PC-3 (cell line): ENCODE data around the gene TMF1. TPM values are rescaled to one million over a fixed set of nuclear protein-coding genes. Genes with fewer than 3 reads are reported as not detected.
A peak's percentile ranks its signal among the peaks of the same experiment; 100 is the strongest.

Experiments
- ATAC-seq: fragments of 200-7000 bp; cut with Tn5 transposase; 2 replicates; pipeline ENCODE4 v1.9.1; 2020; ENCODE audit warnings: mild to moderate bottlenecking, moderate library complexity
- Bru-seq: library from RNA; stranded (reverse); fragments of 400-500 nt; gene quantifications from one replicate; lab custom pipeline; 2021; lab: Mats Ljungman, UMichigan
- BruChase-seq, 2 experiments: library from RNA; stranded (reverse); fragments of 400-500 nt; gene quantifications; one replicate each; lab custom pipeline; 2021; lab: Mats Ljungman, UMichigan
- BruUV-seq: library from RNA; stranded (reverse); fragments of 400-500 nt; replicated peaks from 2 replicates; lab custom pipeline; 2021; lab: Mats Ljungman, UMichigan
- CTCF ChIA-PET: fragments of 300-600 bp; sonication (Branson Sonifier 250); formaldehyde crosslinking; loops from one replicate; lab custom pipeline; 2022; ENCODE audit warnings: antibody characterized with exemption; lab: Charles Lee
- POLR2A ChIA-PET: fragments of 300-600 bp; sonication (Branson Sonifier 250); formaldehyde crosslinking; loops from one replicate; lab custom pipeline; 2022; ENCODE audit warnings: antibody characterized with exemption; ENCODE audit not compliant: unreplicated experiment; lab: Charles Lee
- DNase-seq: peaks from one replicate; pipeline ENCODE4 v3.0.0-alpha.2; 2015
- H2AFZ ChIP-seq: fragments of 300-600 bp; sonication (generic); 2 replicates; pipeline ENCODE4 v1.6.0; 2016; ENCODE audit warnings: antibody characterized with exemption, low read length
- H3F3A ChIP-seq: fragments of 300-600 bp; sonication (generic); one replicate; pipeline ENCODE4 v1.6.0; 2017; ENCODE audit warnings: antibody characterized with exemption, low read length, control low read depth, mild to moderate bottlenecking; ENCODE audit not compliant: unreplicated experiment
- H3K27ac ChIP-seq: fragments of 300-600 bp; sonication (generic); 2 replicates; pipeline ENCODE4 v1.5.1; 2016; ENCODE audit warnings: mild to moderate bottlenecking, low read length
- H3K27me3 ChIP-seq: fragments of 300-600 bp; sonication (generic); 2 replicates; pipeline ENCODE4 v1.6.1; 2016; ENCODE audit warnings: low read length, mixed read lengths
- H3K36me3 ChIP-seq: fragments of 300-600 bp; sonication (generic); 2 replicates; pipeline ENCODE4 v1.6.1; 2016; ENCODE audit warnings: low read depth, mixed run types, low read length, mixed read lengths
- H3K4me1 ChIP-seq: fragments of 300-600 bp; sonication (generic); 2 replicates; pipeline ENCODE4 v1.5.1; 2016; ENCODE audit warnings: low read length; ENCODE audit not compliant: insufficient read depth
- H3K4me2 ChIP-seq: fragments of 300-600 bp; sonication (generic); 2 replicates; pipeline ENCODE4 v1.6.0; 2016; ENCODE audit warnings: low read length
- H3K4me3 ChIP-seq: fragments of 300-600 bp; sonication (generic); 2 replicates; pipeline ENCODE4 v1.5.1; 2016; ENCODE audit warnings: mild to moderate bottlenecking, low read length, mixed read lengths
- H3K79me2 ChIP-seq: fragments of 300-600 bp; sonication (generic); 2 replicates; pipeline ENCODE4 v1.6.1; 2017; ENCODE audit warnings: low read length, mixed read lengths
- H3K9ac ChIP-seq: fragments of 300-600 bp; sonication (generic); 2 replicates; pipeline ENCODE4 v1.6.0; 2016; ENCODE audit warnings: mild to moderate bottlenecking, low read length
- H3K9me2 ChIP-seq: fragments of 300-600 bp; sonication (generic); replicated peaks from 2 replicates; pipeline ENCODE4 v1.6.1; 2016; ENCODE audit warnings: mixed run types, low read length, mixed read lengths
- H3K9me3 ChIP-seq: fragments of 300-600 bp; sonication (generic); 2 replicates; pipeline ENCODE4 v1.6.1; 2016; ENCODE audit warnings: low read length, mixed read lengths
- H4K20me1 ChIP-seq: fragments of 300-600 bp; sonication (generic); 2 replicates; pipeline ENCODE4 v1.6.1; 2016; ENCODE audit warnings: low read length, mixed read lengths
- CTCF ChIP-seq: fragments of 300-600 bp; sonication (generic); conservative IDR thresholded peaks from 2 replicates; pipeline ENCODE4 v1.5.1; 2017; ENCODE audit warnings: antibody characterized with exemption, low read depth, mild to moderate bottlenecking, low read length
- EZH2 ChIP-seq: fragments of 300-600 bp; sonication (generic); IDR thresholded peaks from one replicate; pipeline ENCODE4 v1.6.1; 2017; ENCODE audit warnings: antibody characterized with exemption, mild to moderate bottlenecking, low read length; ENCODE audit not compliant: unreplicated experiment
- EZH2phosphoT487 ChIP-seq: fragments of 300-600 bp; sonication (generic); IDR thresholded peaks from 2 replicates; pipeline ENCODE4 v1.6.1; 2018; ENCODE audit warnings: mild to moderate bottlenecking, antibody characterized with exemption, low read length, borderline replicate concordance
- intact Hi-C: fragments of 100-400 bp; cut with micrococcal nuclease; formaldehyde crosslinking; loops from 2 replicates; pipeline ENCODE4 v1.9.0; 2023
- long read RNA-seq: library from polyadenylated mRNA; unstranded; transcript quantifications from one replicate; pipeline ENCODE4 v2.0.0, GENCODE V29; 2021; ENCODE audit not compliant: unreplicated experiment
- total RNA-seq: library from RNA; depleted of rRNA; stranded (reverse); fragments of >200 nt; gene quantifications from 2 replicates; pipeline ENCODE4 v1.2.3, GENCODE V29; 2014; rRNA removed

The TMF1 gene, protein sequence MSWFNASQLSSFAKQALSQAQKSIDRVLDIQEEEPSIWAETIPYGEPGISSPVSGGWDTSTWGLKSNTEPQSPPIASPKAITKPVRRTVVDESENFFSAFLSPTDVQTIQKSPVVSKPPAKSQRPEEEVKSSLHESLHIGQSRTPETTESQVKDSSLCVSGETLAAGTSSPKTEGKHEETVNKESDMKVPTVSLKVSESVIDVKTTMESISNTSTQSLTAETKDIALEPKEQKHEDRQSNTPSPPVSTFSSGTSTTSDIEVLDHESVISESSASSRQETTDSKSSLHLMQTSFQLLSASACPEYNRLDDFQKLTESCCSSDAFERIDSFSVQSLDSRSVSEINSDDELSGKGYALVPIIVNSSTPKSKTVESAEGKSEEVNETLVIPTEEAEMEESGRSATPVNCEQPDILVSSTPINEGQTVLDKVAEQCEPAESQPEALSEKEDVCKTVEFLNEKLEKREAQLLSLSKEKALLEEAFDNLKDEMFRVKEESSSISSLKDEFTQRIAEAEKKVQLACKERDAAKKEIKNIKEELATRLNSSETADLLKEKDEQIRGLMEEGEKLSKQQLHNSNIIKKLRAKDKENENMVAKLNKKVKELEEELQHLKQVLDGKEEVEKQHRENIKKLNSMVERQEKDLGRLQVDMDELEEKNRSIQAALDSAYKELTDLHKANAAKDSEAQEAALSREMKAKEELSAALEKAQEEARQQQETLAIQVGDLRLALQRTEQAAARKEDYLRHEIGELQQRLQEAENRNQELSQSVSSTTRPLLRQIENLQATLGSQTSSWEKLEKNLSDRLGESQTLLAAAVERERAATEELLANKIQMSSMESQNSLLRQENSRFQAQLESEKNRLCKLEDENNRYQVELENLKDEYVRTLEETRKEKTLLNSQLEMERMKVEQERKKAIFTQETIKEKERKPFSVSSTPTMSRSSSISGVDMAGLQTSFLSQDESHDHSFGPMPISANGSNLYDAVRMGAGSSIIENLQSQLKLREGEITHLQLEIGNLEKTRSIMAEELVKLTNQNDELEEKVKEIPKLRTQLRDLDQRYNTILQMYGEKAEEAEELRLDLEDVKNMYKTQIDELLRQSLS
- total RNA-seq (6.4 and 7.2 TPM in 2 replicates), Bru-seq, nascent RNA (percentile 86 among the genes with signal in this experiment), BruChase-seq, experiment 1, labeled RNA remaining after a 6-hour chase (percentile 91 among the genes with signal in this experiment), BruChase-seq, experiment 2, labeled RNA remaining after a 2-hour chase (percentile 92 among the genes with signal in this experiment)
- long read RNA-seq, full-length matches to known transcripts = 39 of 79 reads
- long read RNA-seq, partial matches to known transcripts = 27 of 79 reads
- long read RNA-seq, other reads (novel, unspliced or antisense) = 13 of 79 reads

GRCh38 chr3:69051756-69052471 lies at the start of gene TMF1:
Gene TMF1, minus strand, starts transcription at chr3:69052333. Its CDS starts 247 bp downstream, at chr3:69052086.
- peak within 1 kb of the TSS; percentile 91 for H3K4me2 ChIP-seq
- TSS peak; percentile 53 for BruUV-seq

DNA sequence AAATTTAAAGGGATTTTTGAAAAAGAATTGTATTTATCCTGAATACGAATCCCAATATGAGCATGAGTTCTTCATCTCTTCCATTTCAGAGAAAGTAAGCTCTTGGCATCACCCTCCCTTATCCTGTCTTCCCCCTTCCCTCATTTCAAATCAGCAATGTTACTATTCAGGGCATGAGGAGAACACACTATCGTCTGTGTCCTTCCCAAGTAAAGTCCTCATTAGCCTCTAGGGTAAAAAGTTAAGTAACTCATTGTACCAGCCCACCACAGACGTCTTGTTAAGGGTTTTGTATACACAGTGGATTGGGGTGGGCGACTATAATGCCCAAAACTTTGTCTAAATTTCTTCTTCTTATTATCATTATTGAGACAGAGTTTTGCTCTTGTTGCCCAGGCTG lies 47.4 kb upstream of the TMF1 start:
- Histone ChIP-seq H3K4me1 (no peaks in the 10 kb centered on the region), H3K79me2 (no peaks in the 10 kb centered on the region), H3K9me2 (no peaks in the 10 kb centered on the region), H3K9me3 (no peaks in the 10 kb centered on the region), H2AFZ (no peak overlapping the region), H3F3A (no peaks in the 10 kb centered on the region), H3K36me3 (no peaks in the 10 kb centered on the region; the same call in 1 of the 2 replicates), H3K27me3 (no peaks in the 10 kb centered on the region), H3K27ac (no peak overlapping the region), H3K9ac (no peak overlapping the region), H4K20me1 (no peaks in the 10 kb centered on the region), H3K4me3 (no peak overlapping the region), H3K4me2 (no peak overlapping the region)
- intact Hi-C loops = no loop called here
- DNase-seq (no peak), ATAC-seq (no peak)
- TF ChIP-seq CTCF (no peak), EZH2phosphoT487 (no peak), EZH2 (no peak)
- ChIA-PET POLR2A (no interaction called here), CTCF (no interaction called here)
- BruUV-seq = no TSS peak

More at GRCh38 chr3:69051756-69052471, at the start of gene TMF1:
- no peaks in the 10 kb centered on the region for H3F3A ChIP-seq
- H4K20me1 ChIP-seq = no peaks in the 10 kb centered on the region
- TF ChIP-seq EZH2phosphoT487 (no peak), EZH2 (no peak), CTCF (no peak)
- peak within 1 kb of the TSS; percentile 89 for H3K4me3 ChIP-seq
- H3K9ac ChIP-seq = peak within 1 kb of the TSS; percentile 92
- no peaks in the 10 kb centered on the region for H3K27me3 ChIP-seq
- DNase-seq (peak; percentile 93), ATAC-seq (peak; percentile 86)
- H3K9me3 ChIP-seq = no peaks in the 10 kb centered on the region
- intact Hi-C loops = loop anchor here (5.0 kb wide), 1 partner anchor 35 kb away; no protein-coding TSS in a partner anchor
- no peaks in the 10 kb centered on the region for H3K9me2 ChIP-seq
- peak within 1 kb of the TSS; percentile 75 for H2AFZ ChIP-seq
- H3K36me3 ChIP-seq = no peaks in the 10 kb centered on the region
- H3K79me2 ChIP-seq = peaks cover 34% of the 10 kb centered on the region
- ChIA-PET CTCF (no interaction called here), POLR2A (interaction anchor here (0.7 to 0.8 kb wide), 2 partner anchors 33 to 122 kb away, joined by 4 to 6 read pairs; partner anchors contain the start of gene ARL6IP5)
- H3K27ac ChIP-seq = peak within 1 kb of the TSS; percentile 62
- H3K4me1 ChIP-seq = 0 out of 2 replicates have a peak, but pooled peaks cover 5% of the 10 kb centered on the region
